Panc1 (cell line): ENCODE data around the gene DUSP8. TPM values are rescaled to one million over a fixed set of nuclear protein-coding genes. Genes with fewer than 3 reads are reported as not detected.
"Not testable (repeated sequence)": the region's sequence is repeated elsewhere in the genome, so short reads cannot be mapped to it uniquely, and the experiment has no call there.

Experiments
- ATAC-seq: fragments of 200-7000 bp; cut with Tn5 transposase; 2 replicates; pipeline ENCODE4 v1.9.1; 2020; ENCODE audit warnings: mild to moderate bottlenecking, moderate library complexity
- BruUV-seq: library from RNA; stranded (reverse); fragments of 400-500 nt; replicated peaks from 2 replicates; lab custom pipeline; 2021; lab: Mats Ljungman, UMichigan
- CTCF ChIA-PET: fragments of 300-600 bp; sonication (Branson Sonifier 250); formaldehyde crosslinking; loops from one replicate; lab custom pipeline; 2022; ENCODE audit warnings: antibody characterized with exemption; lab: Charles Lee
- POLR2A ChIA-PET: fragments of 300-600 bp; sonication (Branson Sonifier 250); formaldehyde crosslinking; loops from one replicate; lab custom pipeline; 2022; ENCODE audit warnings: antibody characterized with exemption; lab: Charles Lee
- DNase-seq: peaks from one replicate; pipeline ENCODE4 v3.0.0-alpha.2; 2010; ENCODE audit warnings: low read depth, low spot score
- H3K27ac ChIP-seq: 2 replicates; pipeline ENCODE4 v1.5.1; 2011; ENCODE audit warnings: mild to moderate bottlenecking, low read length, inconsistent platforms
- H3K27me3 ChIP-seq: fragments of 200-500 bp; sonication (Bioruptor generic); 2 replicates; pipeline ENCODE4 v1.6.0; 2014; ENCODE audit warnings: low read length, inconsistent platforms; ENCODE audit not compliant: control insufficient read depth, insufficient read depth
- H3K36me3 ChIP-seq: fragments of 200-500 bp; sonication (Bioruptor generic); 2 replicates; pipeline ENCODE4 v1.5.1; 2014; ENCODE audit warnings: inconsistent platforms, mild to moderate bottlenecking, low read length, moderate library complexity; ENCODE audit not compliant: control insufficient read depth, insufficient read depth
- H3K4me1 ChIP-seq: 2 replicates; pipeline ENCODE4 v1.5.1; 2011; ENCODE audit warnings: inconsistent platforms, mild to moderate bottlenecking, low read length, moderate library complexity; ENCODE audit not compliant: control insufficient read depth, insufficient read depth
- H3K4me3 ChIP-seq, 2 experiments: 2 replicates each; pipeline ENCODE4 v1.5.1; 2011 to 2012; ENCODE audit warnings: low read depth in 2 of 2, low read length in 2 of 2, mild to moderate bottlenecking in 2 of 2, inconsistent platforms in 1 of 2, moderate library complexity in 1 of 2
- H3K9me3 ChIP-seq: fragments of 200-500 bp; sonication (Bioruptor generic); 2 replicates; pipeline ENCODE4 v1.5.1; 2014; ENCODE audit warnings: low read depth, mild to moderate bottlenecking, inconsistent platforms, low read length, moderate library complexity; ENCODE audit not compliant: control insufficient read depth, insufficient read depth
- CTCF ChIP-seq: fragments of 450-650 bp; IDR thresholded peaks from 2 replicates; pipeline ENCODE4 v1.5.1; 2017; ENCODE audit warnings: mild to moderate bottlenecking
- POLR2AphosphoS5 ChIP-seq: IDR thresholded peaks from 2 replicates; pipeline ENCODE4 v1.6.1; 2012; ENCODE audit warnings: mild to moderate bottlenecking, low read depth, low read length, moderate library complexity
- REST ChIP-seq, 2 experiments: IDR thresholded peaks; 2 replicates each; pipeline ENCODE4 v1.6.1; 2011 to 2012; ENCODE audit warnings: low read depth in 2 of 2, control low read depth in 1 of 2, low read length in 1 of 2, mild to moderate bottlenecking in 1 of 2, moderate library complexity in 1 of 2; ENCODE audit not compliant: insufficient read depth in 1 of 2
- SIN3A ChIP-seq: IDR thresholded peaks from 2 replicates; pipeline ENCODE4 v1.6.1; 2012; ENCODE audit warnings: low read depth, mild to moderate bottlenecking, low read length, moderate library complexity, borderline replicate concordance; ENCODE audit not compliant: insufficient read depth
- TCF7L2 ChIP-seq: IDR thresholded peaks from 2 replicates; pipeline ENCODE4 v1.6.1; 2011; ENCODE audit warnings: mild to moderate bottlenecking, low read depth, low read length, inconsistent platforms
- in situ Hi-C: cut with HindIII; loops from 2 replicates; pipeline ENCODE4 v1.10.0; 2016; ENCODE audit warnings: low sequenced_read_pairs, low pct_unique_long_range_greater_than_20kb
- intact Hi-C: fragments of 100-400 bp; cut with micrococcal nuclease; formaldehyde crosslinking; loops from one replicate; pipeline ENCODE4 v1.10.0; 2022; ENCODE audit not compliant: unreplicated experiment
- total RNA-seq: library from RNA; stranded (reverse); gene quantifications from one replicate; pipeline ENCODE4 v1.2.1, GENCODE V29; 2021; ENCODE audit not compliant: unreplicated experiment

Gene DUSP8
- total RNA-seq, 1 experiment from 2014 or later = 5.5 TPM

GRCh38 chr11:1597994-1598380, 25.9 kb upstream of the DUSP8 start, which contains the start of gene KRTAP5-2:
Gene KRTAP5-2, minus strand, starts transcription at chr11:1598294. Its CDS starts 44 bp downstream, at chr11:1598250.
- H3K4me3 ChIP-seq = no peak within 1 kb of the TSS
- no peak within 1 kb of the TSS for H3K27ac ChIP-seq
- TF ChIP-seq CTCF (no peak), SIN3A (no peak)
- ChIA-PET CTCF (interaction anchor here (0.7 kb wide), 1 partner anchor 503 kb away, joined by 3 read pairs; no protein-coding TSS in a partner anchor), POLR2A (no interaction called here)
- BruUV-seq = no TSS peak
- in situ Hi-C loops (no loop called here), intact Hi-C loops (no loop called here)
- DNase-seq (no peak), ATAC-seq (no peak)
- H3K9me3 ChIP-seq = no peaks in the 10 kb centered on the region
- H3K27me3 ChIP-seq = peaks cover 30% of the 10 kb centered on the region
- no peaks in the 10 kb centered on the region for H3K4me1 ChIP-seq
- no peaks in the 10 kb centered on the region for H3K36me3 ChIP-seq

GRCh38 chr11:1597331-1597993, 25.4 kb upstream of the DUSP8 start:
- Histone ChIP-seq H3K9me3 (no peaks in the 10 kb centered on the region), H3K36me3 (no peaks in the 10 kb centered on the region), H3K27me3 (peaks cover 33% of the 10 kb centered on the region), H3K27ac (no peak overlapping the region), H3K4me1 (no peaks in the 10 kb centered on the region), H3K4me3 (no peak overlapping the region)
- BruUV-seq = no TSS peak
- no peak for DNase-seq
- in situ Hi-C loops (no loop called here), intact Hi-C loops (no loop called here)
- no peak for TF ChIP-seq POLR2AphosphoS5
- no peak for TF ChIP-seq REST (IDR thresholded peaks at IDR 0.05; ENCODE audit: insufficient read depth in 1 of 2, low read depth in 2 of 2, low read length in 1 of 2)
- TF ChIP-seq SIN3A = no peak
- no peak for TF ChIP-seq TCF7L2
- TF ChIP-seq CTCF = no peak
- ATAC-seq = no peak
- ChIA-PET CTCF (interaction anchor here (1.0 kb wide), 1 partner anchor 51 kb away, joined by 4 read pairs; no protein-coding TSS in a partner anchor), POLR2A (no interaction called here)

GRCh38 chr11:1596576-1597121, 24.6 kb upstream of the DUSP8 start:
- peaks cover 29% of the 10 kb centered on the region for H3K27me3 ChIP-seq
- in situ Hi-C loops, H3K4me3 ChIP-seq, H3K27ac ChIP-seq, H3K36me3 ChIP-seq, H3K4me1 ChIP-seq, ATAC-seq, BruUV-seq, H3K9me3 ChIP-seq, DNase-seq, intact Hi-C loops, POLR2A ChIA-PET: not testable (repeated sequence)
- CTCF ChIA-PET = interaction anchor here (0.6 to 1.2 kb wide), 4 partner anchors 23 to 50 kb away, joined by 3 to 4 read pairs (median 4); partner anchors contain the start of gene KRTAP5-4

GRCh38 chr11:1595994-1596575, 24.0 kb upstream of the DUSP8 start:
- H3K27me3 ChIP-seq = peaks cover 29% of the 10 kb centered on the region
- intact Hi-C loops, in situ Hi-C loops, H3K4me1 ChIP-seq, H3K36me3 ChIP-seq, H3K27ac ChIP-seq, BruUV-seq, H3K9me3 ChIP-seq, H3K4me3 ChIP-seq, DNase-seq, POLR2A ChIA-PET: not testable (repeated sequence)
- ATAC-seq = peak; percentile 79
- CTCF ChIA-PET = interaction anchor here (0.6 to 1.3 kb wide), 10 partner anchors 14 to 406 kb away, joined by 3 to 6 read pairs (median 4); no protein-coding TSS in a partner anchor
